Measurements from ENCODE around the gene DNAH1. TPM values are rescaled to one million over a fixed set of nuclear protein-coding genes. Genes with fewer than 3 reads are reported as not detected.

The DNAH1 gene
- total RNA-seq, 2 experiments from 2014 or later = 5.8 to 14.2 TPM

GRCh38 chr3:52319921-52320595 is 3.9 kb downstream of the DNAH1 start:
- H2AFZ ChIP-seq (ENCODE audit: low read length) = no peak overlapping the region
- no peaks in the 10 kb centered on the region for H3K36me3 ChIP-seq (ENCODE audit: insufficient read depth, low read length)
- ChIA-PET CTCF (ENCODE audit: unreplicated experiment) (no interaction called here), POLR2A (interaction anchor here (0.9 kb wide), 1 partner anchor 19 kb away, joined by 3 read pairs; no protein-coding TSS in a partner anchor)
- no peak overlapping the region for H3K4me3 ChIP-seq (ENCODE audit: low read depth, low read length, poor library complexity, severe bottlenecking)
- H4K20me1 ChIP-seq (ENCODE audit: insufficient read depth, low read length) = no peaks in the 10 kb centered on the region; the same call in 1 of the 2 replicates
- TF ChIP-seq EZH2phosphoT487 (IDR thresholded peaks at IDR 0.05; ENCODE audit: borderline replicate concordance, low read depth, low read length) (no peak), CTCF (conservative IDR thresholded peaks at IDR 0.05; ENCODE audit: low read length) (no peak)
- no peaks in the 10 kb centered on the region for H3K9me2 ChIP-seq (ENCODE audit: insufficient read depth, low read length)
- peaks cover 12% of the 10 kb centered on the region for H3K4me1 ChIP-seq (ENCODE audit: insufficient read depth, low read length, poor library complexity, severe bottlenecking)
- no peak overlapping the region for H3K27ac ChIP-seq (ENCODE audit: low read depth, low read length, poor library complexity, severe bottlenecking)
- no peak for DNase-seq (ENCODE audit: low spot score)
- H3K9me3 ChIP-seq (ENCODE audit: low read length) = no peaks in the 10 kb centered on the region
- BruUV-seq (replicated peaks) = no TSS peak
- no peak overlapping the region for H3K4me2 ChIP-seq (ENCODE audit: low read length)
- intact Hi-C loops (cut with micrococcal nuclease; ENCODE audit: unreplicated experiment) = no loop called here
- H3K79me2 ChIP-seq (ENCODE audit: insufficient read depth, low read depth, low read length) = no peaks in the 10 kb centered on the region

DNA sequence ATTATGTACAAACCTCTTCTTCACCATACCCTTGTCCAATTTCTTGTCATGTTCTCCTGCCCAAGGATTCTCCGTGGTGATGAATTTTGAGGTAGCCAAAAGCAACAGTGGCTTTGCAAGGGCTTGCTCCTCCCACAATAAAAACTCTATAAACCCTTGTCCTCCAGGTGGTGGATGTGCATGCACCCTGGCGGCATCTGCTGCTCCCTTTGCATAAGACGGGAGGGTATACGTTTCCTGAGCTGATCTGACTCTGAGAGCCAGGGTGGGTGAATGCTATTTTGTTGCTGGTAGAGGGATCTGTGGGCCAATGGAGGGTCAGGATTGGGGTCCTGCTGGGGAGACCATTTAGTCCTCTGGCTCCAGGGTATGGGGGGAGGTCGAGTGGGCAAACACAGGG is 5.4 kb downstream of the DNAH1 start:
- Histone ChIP-seq H3K4me1 (ENCODE audit: insufficient read depth, low read length, poor library complexity, severe bottlenecking) (peaks cover 12% of the 10 kb centered on the region), H3K9me3 (ENCODE audit: low read length) (no peaks in the 10 kb centered on the region), H3K36me3 (ENCODE audit: insufficient read depth, low read length) (no peaks in the 10 kb centered on the region), H3K79me2 (ENCODE audit: insufficient read depth, low read depth, low read length) (no peaks in the 10 kb centered on the region), H2AFZ (ENCODE audit: low read length) (no peak overlapping the region), H3K4me2 (ENCODE audit: low read length) (no peak overlapping the region), H3K4me3 (ENCODE audit: low read depth, low read length, poor library complexity, severe bottlenecking) (no peak overlapping the region), H3K27ac (ENCODE audit: low read depth, low read length, poor library complexity, severe bottlenecking) (no peak overlapping the region), H3K9me2 (ENCODE audit: insufficient read depth, low read length) (no peaks in the 10 kb centered on the region), H4K20me1 (ENCODE audit: insufficient read depth, low read length) (no peaks in the 10 kb centered on the region; the same call in 1 of the 2 replicates)
- BruUV-seq (replicated peaks) = no TSS peak
- intact Hi-C loops (cut with micrococcal nuclease; ENCODE audit: unreplicated experiment) = no loop called here
- DNase-seq (ENCODE audit: low spot score) = peak; percentile 31
- ChIA-PET POLR2A (interaction anchor here (1.1 kb wide), 1 partner anchor 84 kb away, joined by 3 read pairs; no protein-coding TSS in a partner anchor), CTCF (ENCODE audit: unreplicated experiment) (no interaction called here)
- no peak for TF ChIP-seq EZH2phosphoT487 (IDR thresholded peaks at IDR 0.05; ENCODE audit: borderline replicate concordance, low read depth, low read length)
- no peak for TF ChIP-seq CTCF (conservative IDR thresholded peaks at IDR 0.05; ENCODE audit: low read length)

DNA sequence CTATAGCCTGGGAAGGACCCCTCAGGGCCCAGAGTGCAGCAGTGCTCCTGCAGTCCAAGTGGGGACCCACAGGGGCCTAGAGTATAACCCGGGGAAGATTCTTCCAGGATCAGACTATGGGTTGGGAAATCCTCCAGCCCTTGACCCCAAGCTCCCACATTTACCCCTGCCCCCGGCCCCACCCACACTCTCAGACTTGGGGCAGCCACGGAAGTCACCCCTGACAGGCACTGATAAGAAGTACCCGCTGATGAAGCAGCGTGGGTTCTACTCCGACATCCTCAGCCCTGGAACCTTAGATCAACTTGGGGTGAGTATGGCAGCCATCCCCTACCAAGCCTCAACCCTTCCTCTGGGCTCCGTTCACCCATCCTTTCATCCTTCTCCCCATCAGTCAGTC is 6.3 kb downstream of the DNAH1 start:
- BruUV-seq (replicated peaks) = no TSS peak
- intact Hi-C loops (cut with micrococcal nuclease; ENCODE audit: unreplicated experiment) = no loop called here
- TF ChIP-seq CTCF (conservative IDR thresholded peaks at IDR 0.05; ENCODE audit: low read length) (no peak), EZH2phosphoT487 (IDR thresholded peaks at IDR 0.05; ENCODE audit: borderline replicate concordance, low read depth, low read length) (no peak)
- POLR2A ChIA-PET = interaction anchor here (1.1 kb wide), 1 partner anchor 85 kb away, joined by 3 read pairs; no protein-coding TSS in a partner anchor
- Histone ChIP-seq H3K9me3 (ENCODE audit: low read length) (no peaks in the 10 kb centered on the region), H4K20me1 (ENCODE audit: insufficient read depth, low read length) (no peaks in the 10 kb centered on the region; the same call in 1 of the 2 replicates), H3K4me1 (ENCODE audit: insufficient read depth, low read length, poor library complexity, severe bottlenecking) (peaks cover 4% of the 10 kb centered on the region), H3K4me3 (ENCODE audit: low read depth, low read length, poor library complexity, severe bottlenecking) (no peak overlapping the region), H3K27ac (ENCODE audit: low read depth, low read length, poor library complexity, severe bottlenecking) (no peak overlapping the region), H3K79me2 (ENCODE audit: insufficient read depth, low read depth, low read length) (no peaks in the 10 kb centered on the region), H3K36me3 (ENCODE audit: insufficient read depth, low read length) (no peaks in the 10 kb centered on the region), H3K4me2 (ENCODE audit: low read length) (no peak overlapping the region), H2AFZ (ENCODE audit: low read length) (no peak overlapping the region), H3K9me2 (ENCODE audit: insufficient read depth, low read length) (no peaks in the 10 kb centered on the region)
- no peak for DNase-seq (ENCODE audit: low spot score)
- CTCF ChIA-PET (ENCODE audit: unreplicated experiment) = no interaction called here
